ENCODE measurements around the gene TMC3. TPM values are rescaled to one million over a fixed set of nuclear protein-coding genes. Genes with fewer than 3 reads are reported as not detected.
"Not testable (repeated sequence)": the region's sequence is repeated elsewhere in the genome, so short reads cannot be mapped to it uniquely, and the experiment has no call there.

TMC3 gene
- total and polyA plus RNA-seq, 8 donors, result under 0.01 to 0.92 (median 0.03) TPM; not detected in 5

DNA sequence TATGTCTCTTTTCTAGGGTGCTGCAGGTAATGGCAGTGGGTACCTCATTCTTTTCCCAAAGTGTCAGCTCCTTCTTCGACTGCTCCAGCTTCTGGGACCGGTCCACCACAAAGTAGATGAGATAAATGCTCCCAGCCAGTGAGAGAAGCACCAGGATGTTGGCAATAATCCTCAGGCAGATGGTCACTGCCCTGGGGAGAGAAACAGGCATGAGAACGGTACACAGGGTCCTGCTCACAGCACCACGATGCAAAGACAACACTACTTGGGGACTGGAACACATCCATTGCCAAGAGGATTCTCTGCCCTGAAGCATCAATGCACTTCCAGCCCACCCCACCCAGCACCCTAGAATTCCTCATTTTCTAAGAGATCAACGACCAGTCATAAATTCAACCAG, 22.4 kb downstream of the TMC3 start:
- WGBS, 5 donors, result 81 to 87% (median 83%) methylated on average over 5 of the region's 5 CpGs
- Histone ChIP-seq H3K9me3 (no peaks in the 10 kb centered on the region), H3K4me3 (no peak overlapping the region), H3K27me3 (no peaks in the 10 kb centered on the region), H3K36me3 (no peaks in the 10 kb centered on the region), H3K4me1 (no peaks in the 10 kb centered on the region), H3K27ac (no peak overlapping the region)
- intact Hi-C loops (cut with DNase I; ENCODE audit: low total_unique reads), result no loop called here
- no peak for DNase-seq
- TF ChIP-seq POLR2A (IDR thresholded peaks at IDR 0.05), result no peak
- no peak for TF ChIP-seq CTCF (IDR thresholded peaks at IDR 0.05)
- TF ChIP-seq POLR2AphosphoS5 (IDR thresholded peaks at IDR 0.05), result no peak
- TF ChIP-seq EP300 (IDR thresholded peaks at IDR 0.05), result no peak

DNA sequence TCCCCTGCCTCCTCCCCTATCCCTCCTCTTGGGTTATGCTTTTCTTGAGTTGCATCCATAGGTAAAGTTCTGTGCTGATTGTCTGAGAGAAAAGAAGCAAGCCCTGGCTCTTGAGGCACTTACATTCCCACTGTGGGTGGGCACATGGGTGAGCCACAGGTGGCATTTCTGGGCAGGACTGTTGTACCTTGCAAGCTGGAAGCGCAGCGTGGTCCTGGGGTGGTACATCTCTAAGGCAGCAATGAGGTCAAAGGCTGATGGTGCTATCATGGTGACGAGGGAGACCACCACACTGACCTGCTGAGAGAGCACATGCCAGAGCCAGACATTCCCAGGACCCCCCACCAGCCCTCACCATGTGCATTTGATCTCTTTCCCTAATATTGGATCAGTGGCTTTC, 24.7 kb downstream of the TMC3 start:
- WGBS, 5 donors, result 83 to 97% (median 94%) methylated on average over 3 of the region's 3 CpGs
- TF ChIP-seq EP300 (IDR thresholded peaks at IDR 0.05) (no peak), POLR2A (IDR thresholded peaks at IDR 0.05) (no peak), POLR2AphosphoS5 (IDR thresholded peaks at IDR 0.05) (no peak), CTCF (IDR thresholded peaks at IDR 0.05) (no peak)
- no peaks in the 10 kb centered on the region for H3K36me3 ChIP-seq
- intact Hi-C loops (cut with DNase I; ENCODE audit: low total_unique reads), result no loop called here
- no peaks in the 10 kb centered on the region for H3K9me3 ChIP-seq
- H3K27ac ChIP-seq, result no peak overlapping the region
- no peak overlapping the region for H3K4me3 ChIP-seq
- no peaks in the 10 kb centered on the region for H3K4me1 ChIP-seq
- no peak for DNase-seq
- H3K27me3 ChIP-seq, result no peaks in the 10 kb centered on the region

GRCh38 chr15:81348691-81349090, 25.3 kb downstream of the TMC3 start:
- H3K27me3 ChIP-seq; H3K9me3 ChIP-seq; H3K27ac ChIP-seq; H3K4me3 ChIP-seq; DNase-seq; H3K36me3 ChIP-seq; H3K4me1 ChIP-seq; intact Hi-C loops (cut with DNase I; ENCODE audit: low total_unique reads): not testable (repeated sequence)
- 89 to 92% (median 90%) methylated on average over 9 to 11 of the region's 11 CpGs for WGBS, 5 donors

- intact Hi-C loops (cut with DNase I; ENCODE audit: low total_unique reads), result no loop called here
- H3K4me3 ChIP-seq, result no peak overlapping the region
- no peaks in the 10 kb centered on the region for H3K4me1 ChIP-seq
- H3K9me3 ChIP-seq, result no peaks in the 10 kb centered on the region
- TF ChIP-seq CTCF (IDR thresholded peaks at IDR 0.05) (no peak), POLR2AphosphoS5 (IDR thresholded peaks at IDR 0.05) (no peak), POLR2A (IDR thresholded peaks at IDR 0.05) (no peak), EP300 (IDR thresholded peaks at IDR 0.05) (no peak)
- H3K27me3 ChIP-seq, result no peaks in the 10 kb centered on the region
- no peaks in the 10 kb centered on the region for H3K36me3 ChIP-seq
- no peak for DNase-seq
- 90 to 97% (median 93%) methylated on average over 4 of the region's 4 CpGs for WGBS, 5 donors
- no peak overlapping the region for H3K27ac ChIP-seq
Measured at GRCh38 chr15:81347910-81348309, 26.1 kb downstream of the TMC3 start.

DNA sequence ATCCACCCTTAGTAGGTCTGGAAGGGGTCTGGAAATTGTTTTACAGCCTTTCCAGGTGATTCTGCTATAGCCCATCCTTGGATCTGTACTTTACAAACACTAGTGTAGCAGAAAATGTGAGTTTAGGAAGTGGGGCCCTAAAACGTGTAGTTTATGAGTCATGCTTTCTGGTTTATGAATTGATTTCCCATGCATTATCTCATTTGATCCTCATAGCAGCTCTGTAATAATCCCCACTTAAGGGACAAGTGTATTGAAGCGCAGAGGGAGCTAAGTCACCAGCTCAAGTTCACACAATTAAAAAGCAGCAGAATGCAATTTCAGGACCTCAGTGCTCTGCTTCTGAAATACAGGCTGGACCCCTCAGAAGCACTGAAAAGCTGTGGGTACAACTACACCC, 27.4 kb downstream of the TMC3 start:
- WGBS, 5 donors, result 50 to 63% (median 59%) methylated on average over 2 of the region's 2 CpGs
- no peak overlapping the region for H3K27ac ChIP-seq
- no peaks in the 10 kb centered on the region for H3K4me1 ChIP-seq
- DNase-seq, result no peak
- no peak for TF ChIP-seq CTCF (IDR thresholded peaks at IDR 0.05)
- TF ChIP-seq POLR2A (IDR thresholded peaks at IDR 0.05), result no peak
- TF ChIP-seq EP300 (IDR thresholded peaks at IDR 0.05), result no peak
- TF ChIP-seq POLR2AphosphoS5 (IDR thresholded peaks at IDR 0.05), result no peak
- H3K27me3 ChIP-seq, result no peaks in the 10 kb centered on the region
- intact Hi-C loops (cut with DNase I; ENCODE audit: low total_unique reads), result no loop called here
- no peaks in the 10 kb centered on the region for H3K36me3 ChIP-seq
- H3K4me3 ChIP-seq, result no peak overlapping the region
- H3K9me3 ChIP-seq, result no peaks in the 10 kb centered on the region

Measured in stomach (tissue), 9 donors.